CMK (cell line): Measurements from ENCODE around the gene AUP1.
"Not testable (repeated sequence)": the region's sequence is repeated elsewhere in the genome, so short reads cannot be mapped to it uniquely, and the experiment has no call there.

Experiments
- DNase-seq: peaks from one replicate; pipeline ENCODE4 v3.0.0-alpha.2; 2010; ENCODE audit warnings: low read depth

AUP1 gene

DNA sequence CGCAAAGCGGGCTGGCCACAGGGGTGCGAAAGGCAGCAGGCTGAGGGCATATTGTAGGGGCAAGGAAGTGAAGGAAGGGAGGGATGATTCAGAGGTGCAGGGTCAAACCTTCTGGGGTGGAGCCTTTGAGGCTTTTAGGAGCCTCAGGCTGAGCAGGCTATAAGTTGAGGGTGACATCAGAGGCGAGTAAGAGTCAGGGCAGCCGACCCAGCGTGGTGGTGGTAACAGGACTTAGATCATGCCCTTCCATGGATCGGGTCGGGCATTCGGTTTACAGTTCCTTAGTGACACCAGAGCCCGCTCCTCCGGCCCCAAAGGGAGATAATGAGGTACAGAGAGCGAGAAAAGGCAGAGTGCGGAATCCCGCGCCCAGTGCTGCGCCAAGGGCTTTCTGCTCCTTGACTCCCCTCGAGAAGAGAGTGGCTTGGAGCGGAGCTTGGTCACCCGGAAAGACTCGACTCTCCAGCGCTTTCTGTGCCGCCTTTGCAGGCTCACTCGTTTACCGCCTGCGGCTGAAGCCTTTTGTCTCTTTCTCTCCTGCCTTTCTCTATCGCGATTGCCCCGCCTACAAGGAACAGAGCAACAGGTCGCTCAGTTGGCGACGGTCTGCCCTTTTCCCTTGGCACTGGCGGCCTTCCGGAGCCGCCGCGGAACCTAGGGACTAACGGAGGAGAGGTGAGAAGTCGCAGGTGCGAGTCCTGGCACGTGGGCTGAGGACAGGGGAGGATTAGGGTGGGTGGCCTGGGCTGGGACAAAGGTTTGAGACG is 30.8 kb downstream of the AUP1 start:
- DNase-seq, result no peak

DNA sequence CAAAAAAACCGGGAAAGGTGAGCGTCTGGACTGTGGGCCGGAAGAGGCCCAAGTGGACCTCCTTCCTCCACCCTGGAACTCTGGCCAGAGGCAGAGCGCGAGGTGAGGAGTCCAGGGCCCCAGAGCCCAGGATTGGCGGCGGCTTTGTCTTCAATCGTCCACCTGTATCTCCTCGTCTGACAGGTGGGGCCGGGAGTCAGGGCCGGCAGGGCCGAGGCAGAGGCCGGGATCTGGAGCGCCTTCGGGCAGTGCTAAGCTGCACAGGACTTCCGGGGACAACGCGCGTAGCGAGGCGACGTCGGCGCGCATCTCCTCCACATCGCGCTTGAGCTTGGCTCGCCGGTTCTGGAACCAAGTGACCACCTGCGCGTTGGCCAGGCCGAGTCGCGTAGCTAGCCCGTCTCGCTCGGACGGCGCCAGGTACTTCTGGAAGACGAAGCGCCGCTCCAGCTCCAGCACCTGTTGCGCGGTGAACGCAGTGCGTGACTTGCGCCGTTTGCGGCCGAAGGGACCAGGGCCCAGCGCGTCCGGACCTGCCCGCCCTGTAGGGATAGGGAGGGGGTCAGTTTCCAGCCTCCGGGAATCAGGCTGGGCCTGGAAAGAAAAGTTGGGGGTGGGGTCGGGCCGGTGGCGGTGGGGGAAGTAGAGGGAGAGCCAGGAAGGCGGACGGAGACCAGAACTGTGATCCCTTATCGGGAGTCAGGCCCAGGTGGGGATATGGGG is 31.6 kb downstream of the AUP1 start:
- DNase-seq, result no peak

GRCh38 chr2:74496997-74497776 is 32.3 kb downstream of the AUP1 start:
- no peak for DNase-seq

DNA sequence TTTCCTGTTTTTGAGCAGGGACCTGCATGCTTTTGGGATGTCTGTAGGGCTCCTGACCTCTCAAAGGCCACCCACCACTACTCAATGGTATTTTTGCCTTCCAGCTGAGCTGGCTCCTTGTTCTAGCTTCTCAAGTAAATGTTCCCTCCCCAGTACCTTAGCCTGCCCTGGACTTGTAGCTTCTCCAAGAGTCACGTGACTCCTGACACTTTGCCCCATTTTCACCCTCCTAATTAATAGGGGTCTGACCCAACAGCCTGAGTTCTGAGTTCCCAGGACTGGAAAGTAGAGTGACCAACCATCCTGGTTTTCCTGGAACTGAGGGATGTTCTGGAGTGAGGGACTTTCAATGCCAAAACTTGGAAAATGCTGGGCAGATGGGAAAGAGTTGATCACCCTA is 34.1 kb downstream of the AUP1 start:
- DNase-seq, result no peak

GRCh38 chr2:74493546-74493945 is 36.0 kb downstream of the AUP1 start:
- no peak for DNase-seq

- DNase-seq, result no peak
Observed at GRCh38 chr2:74491648-74492544, 37.6 kb downstream of the AUP1 start.

GRCh38 chr2:74489906-74490305 is 39.6 kb downstream of the AUP1 start:
- DNase-seq, result no peak

- DNase-seq, result no peak
Observed at GRCh38 chr2:74488643-74489481, 40.6 kb downstream of the AUP1 start.

- no peak for DNase-seq
Observed at GRCh38 chr2:74486141-74486540, 43.4 kb downstream of the AUP1 start.

- not testable (repeated sequence) for DNase-seq
Observed at GRCh38 chr2:74483675-74484164, 45.8 kb downstream of the AUP1 start.

DNA sequence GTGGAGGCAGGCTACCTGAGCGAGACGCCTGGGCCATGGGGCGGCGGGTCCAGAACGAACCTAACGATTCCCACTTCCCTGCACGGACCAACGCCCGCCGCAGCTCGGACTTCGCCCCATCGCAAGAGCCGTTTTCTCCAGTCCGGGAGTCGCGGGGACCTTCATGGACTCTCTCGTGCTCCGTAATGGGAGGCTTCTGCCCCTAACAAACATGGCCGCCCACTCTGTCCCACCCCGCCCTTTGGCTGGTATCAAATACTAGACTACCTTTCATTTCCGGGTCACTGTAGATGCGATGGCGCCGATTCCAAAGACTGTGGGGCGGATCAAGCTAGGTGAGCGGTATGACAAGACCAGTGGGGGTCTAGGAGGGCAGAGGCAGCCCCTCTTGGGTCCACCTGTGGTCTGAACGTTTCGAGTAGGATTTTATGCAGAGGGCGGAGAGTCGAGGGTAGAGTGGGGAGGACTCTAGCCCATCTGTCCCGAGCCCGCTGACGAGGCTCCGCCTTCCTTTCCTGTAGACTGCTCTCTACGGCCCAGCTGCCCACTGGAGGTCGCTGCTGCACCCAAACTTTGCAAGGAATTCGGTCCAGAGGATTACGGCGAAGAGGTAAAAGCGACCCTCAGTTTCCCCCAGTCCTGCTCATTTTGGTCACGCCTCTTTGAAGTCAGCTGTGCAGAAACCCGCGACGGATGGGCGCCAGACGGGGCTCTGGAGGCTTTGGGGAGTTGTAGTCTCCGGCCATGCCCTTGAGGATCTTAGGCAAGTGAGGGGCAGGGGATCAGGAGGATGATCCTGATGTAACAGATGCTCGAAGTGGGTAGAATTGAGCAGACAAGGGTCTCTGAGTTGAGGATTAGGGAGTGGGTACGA is 46.5 kb downstream of the AUP1 start, which contains the start of the genes CCDC142 and TTC31:
Gene CCDC142, minus strand, starts transcription at position 198 of the 874 bp plus-strand sequence. Its CDS starts 161 bp downstream, at position 37.
Gene TTC31, plus strand, starts transcription at position 281 of the 874 bp plus-strand sequence. Its CDS starts 15 bp downstream, at position 296.
- DNase-seq, result peak; percentile 79

GRCh38 chr2:74481961-74482800 is 47.3 kb downstream of the AUP1 start:
- no peak for DNase-seq

DNA sequence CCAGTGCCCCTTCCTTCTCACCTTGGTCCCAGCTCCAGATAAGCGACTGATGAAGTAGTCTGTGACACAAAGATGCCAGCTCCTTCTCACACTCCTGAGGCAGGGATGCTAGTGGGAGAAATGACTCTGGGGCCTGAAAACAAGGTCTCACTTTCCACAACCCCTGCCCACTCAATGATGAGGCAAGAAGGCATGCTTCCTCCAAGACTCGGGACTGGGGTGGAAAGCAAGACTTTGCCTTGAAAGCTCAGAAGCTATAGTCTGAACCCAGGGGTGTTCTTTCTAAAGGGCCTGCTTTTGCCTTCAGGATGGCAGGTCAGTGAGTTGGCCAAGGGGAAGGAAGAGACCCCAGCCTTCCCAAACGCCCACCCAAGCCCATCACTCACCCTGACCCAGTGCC is 48.1 kb downstream of the AUP1 start:
- DNase-seq, result no peak
